Uterus (tissue), 4 donors: Measurements from ENCODE around the gene PKD1L1. TPM values are rescaled to one million over a fixed set of nuclear protein-coding genes. Genes with fewer than 3 reads are reported as not detected.

Source experiments
- DNase-seq, 2 donors: peaks; one replicate each; pipeline ENCODE4 v3.0.0-alpha.2; 2019 to 2020
- H3K27ac ChIP-seq, 2 donors: fragments of 200-600 bp; sonication (generic); 1 replicate in 1 of 2; 2 replicates in 1 of 2; pipeline ENCODE4 v1.5.1; 2016 to 2018
- H3K27me3 ChIP-seq, 2 donors: fragments of 200-600 bp; sonication (generic); one replicate each; pipeline ENCODE4 v1.5.1; 2018 to 2019; ENCODE audit warnings: control low read depth in 1 of 2
- H3K36me3 ChIP-seq, 2 donors: fragments of 200-600 bp; sonication (generic); one replicate each; pipeline ENCODE4 v1.5.1; 2019; ENCODE audit warnings: control low read depth in 1 of 2
- H3K4me1 ChIP-seq, 2 donors: fragments of 200-600 bp; sonication (generic); one replicate each; pipeline ENCODE4 v1.5.1; 2018 to 2019; ENCODE audit warnings: control low read depth in 1 of 2
- H3K4me3 ChIP-seq, 2 donors: fragments of 200-600 bp; sonication (generic); 1 replicate in 1 of 2; 2 replicates in 1 of 2; pipeline ENCODE4 v1.5.1; 2018 to 2019; ENCODE audit warnings: mild to moderate bottlenecking in 1 of 2
- H3K9me3 ChIP-seq, 2 donors: fragments of 200-600 bp; sonication (generic); one replicate each; pipeline ENCODE4 v1.5.1; 2019; ENCODE audit warnings: control low read depth in 1 of 2
- CTCF ChIP-seq, 4 experiments: fragments of 200-600 bp in 2 of 4; fragments of 450-650 bp in 2 of 4; sonication (generic) in 2 of 4; IDR thresholded peaks; one replicate each; pipeline ENCODE4 v1.5.1; 2016 to 2019; ENCODE audit warnings: antibody characterized with exemption in 4 of 4, mild to moderate bottlenecking in 2 of 4, moderate library complexity in 1 of 4
- POLR2A ChIP-seq, 2 donors: fragments of 450-650 bp; IDR thresholded peaks; one replicate each; pipeline ENCODE4 v1.6.1; 2016; ENCODE audit warnings: antibody characterized with exemption in 2 of 2, mild to moderate bottlenecking in 1 of 2, moderate library complexity in 1 of 2
- intact Hi-C: fragments of 100-400 bp; cut with DNase I; formaldehyde crosslinking; loops from one replicate; pipeline ENCODE4 v1.15.1; 2023; ENCODE audit warnings: low total_unique reads
- total RNA-seq, 4 donors: library from RNA; depleted of rRNA in 3 of 4; stranded (reverse); fragments of >200 nt in 3 of 4; gene quantifications; one replicate each; pipeline versions ENCODE4 v1.1.0 to v1.2.4, GENCODE V29; 2014 to 2023
- donor health status: DM: yes; HTN: yes; CAD: no.

Gene PKD1L1
- total RNA-seq, 4 donors from 2014 or later, result under 0.01 to 3.8 (median 0.74) TPM

DNA sequence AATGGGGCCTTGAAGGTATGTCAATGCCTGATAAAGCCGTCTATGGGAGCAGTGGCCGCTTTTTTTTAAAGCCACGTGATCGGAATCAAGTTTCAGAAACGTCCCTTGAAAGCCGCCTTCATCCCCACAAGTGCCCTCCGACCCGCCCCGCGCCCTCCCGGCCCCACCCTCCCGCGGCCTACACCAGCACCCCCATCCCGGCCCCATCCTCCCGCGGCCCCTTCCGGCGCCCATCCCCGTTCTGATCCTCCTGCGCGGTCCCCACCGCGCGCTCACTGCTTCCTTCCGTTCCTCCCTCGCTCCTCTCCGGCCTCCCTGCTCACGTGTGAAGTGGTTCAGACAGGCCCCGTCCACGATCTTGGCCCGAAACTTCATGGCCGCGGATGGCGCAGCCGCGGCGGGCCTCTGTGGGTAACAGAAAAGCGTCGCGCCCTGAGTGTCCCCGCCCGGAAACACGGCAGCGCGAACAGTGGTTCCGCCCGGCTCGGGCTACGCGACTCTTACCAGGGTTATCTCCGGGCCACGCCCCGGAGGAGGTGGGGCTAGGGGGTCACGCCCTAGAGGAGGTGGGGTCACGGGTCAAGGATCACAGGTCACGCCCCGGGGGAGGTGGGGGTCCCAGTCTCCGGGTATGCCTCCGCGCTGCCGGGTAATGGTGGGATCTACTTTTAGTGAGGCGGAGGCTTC is 31.0 kb upstream of the PKD1L1 start, which contains the start of gene HUS1:
Gene HUS1 (minus strand): TSS at position 471 of the 687 bp plus-strand sequence. CDS start 96 bp downstream, at position 375.
- intact Hi-C loops, result no loop called here
- peak; percentile 90 for DNase-seq
- Histone ChIP-seq H3K27ac (peak within 1 kb of the TSS; percentile 93 to 95), H3K4me3 (peak within 1 kb of the TSS; percentile 78 to 86), H3K9me3 (no peaks in the 10 kb centered on the region), H3K4me1 (no peaks in the 10 kb centered on the region), H3K27me3 (no peaks in the 10 kb centered on the region), H3K36me3 (no peaks in the 10 kb centered on the region)
- TF ChIP-seq CTCF (IDR thresholded peaks at IDR 0.05), result peak in 1 of 4 experiments; percentile 15
- TF ChIP-seq POLR2A (IDR thresholded peaks at IDR 0.05), result peak; percentile 59 to 61

- Histone ChIP-seq H3K36me3 (no peaks in the 10 kb centered on the region), H3K9me3 (no peaks in the 10 kb centered on the region), H3K27ac (peak overlapping the region; percentile 93 to 95), H3K4me1 (no peaks in the 10 kb centered on the region), H3K27me3 (no peaks in the 10 kb centered on the region), H3K4me3 (peak overlapping the region; percentile 78 to 86)
- intact Hi-C loops, result no loop called here
- no peak for TF ChIP-seq CTCF (IDR thresholded peaks at IDR 0.05)
- no peak for TF ChIP-seq POLR2A (IDR thresholded peaks at IDR 0.05)
- no peak for DNase-seq
Observed at GRCh38 chr7:47978790-47979144, 30.5 kb upstream of the PKD1L1 start.

- Histone ChIP-seq H3K4me1 (no peaks in the 10 kb centered on the region), H3K36me3 (no peaks in the 10 kb centered on the region), H3K4me3 (no peak overlapping the region), H3K9me3 (no peaks in the 10 kb centered on the region), H3K27ac (no peak overlapping the region), H3K27me3 (no peaks in the 10 kb centered on the region)
- TF ChIP-seq POLR2A (IDR thresholded peaks at IDR 0.05) (no peak), CTCF (IDR thresholded peaks at IDR 0.05) (no peak)
- intact Hi-C loops, result no loop called here
- DNase-seq, result no peak
Observed at GRCh38 chr7:47973739-47974138, 25.5 kb upstream of the PKD1L1 start.

DNA sequence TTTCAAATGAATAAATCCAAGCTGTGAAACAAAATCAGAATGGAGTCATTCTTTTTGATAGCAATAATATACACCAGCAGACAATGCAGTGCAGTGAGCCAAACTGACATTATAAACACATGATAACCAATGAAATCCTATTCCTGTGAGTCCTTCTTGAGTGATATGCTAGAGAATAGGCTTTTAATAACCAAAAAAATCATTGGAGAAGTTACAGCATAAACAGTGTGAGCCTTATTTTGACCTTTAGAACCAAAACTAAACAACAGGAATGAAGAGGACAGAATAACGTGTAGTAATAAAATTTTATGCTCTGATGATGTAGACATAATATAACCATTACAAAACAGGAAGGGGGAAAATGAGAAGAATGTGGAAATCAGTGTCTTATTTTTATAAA is 22.5 kb upstream of the PKD1L1 start:
- TF ChIP-seq CTCF (IDR thresholded peaks at IDR 0.05) (no peak), POLR2A (IDR thresholded peaks at IDR 0.05) (no peak)
- intact Hi-C loops, result no loop called here
- H3K4me1 ChIP-seq, result no peaks in the 10 kb centered on the region
- H3K27me3 ChIP-seq, result no peaks in the 10 kb centered on the region
- DNase-seq, result no peak
- no peaks in the 10 kb centered on the region for H3K36me3 ChIP-seq
- peak overlapping the region; percentile 47 to 67 for H3K27ac ChIP-seq
- no peak overlapping the region for H3K4me3 ChIP-seq
- no peaks in the 10 kb centered on the region for H3K9me3 ChIP-seq

GRCh38 chr7:47968847-47969774 is 20.8 kb upstream of the PKD1L1 start:
- TF ChIP-seq POLR2A (IDR thresholded peaks at IDR 0.05), result no peak
- peak; percentile 39 to 59 (median 50) for TF ChIP-seq CTCF (IDR thresholded peaks at IDR 0.05)
- H3K4me3 ChIP-seq, result no peak overlapping the region
- no peaks in the 10 kb centered on the region for H3K9me3 ChIP-seq
- DNase-seq, result peak; percentile 25 to 42
- no peaks in the 10 kb centered on the region for H3K4me1 ChIP-seq
- H3K27ac ChIP-seq, result peak overlapping the region in 1 of 2 donors; percentile 33
- intact Hi-C loops, result no loop called here
- H3K36me3 ChIP-seq, result no peaks in the 10 kb centered on the region
- H3K27me3 ChIP-seq, result no peaks in the 10 kb centered on the region
